ENCODE results near the gene GALNT14. TPM values are rescaled to one million over a fixed set of nuclear protein-coding genes. Genes with fewer than 3 reads are reported as not detected.

Gene GALNT14
- polyA plus RNA-seq, 2 donors = 17.2 to 23.5 TPM

DNA sequence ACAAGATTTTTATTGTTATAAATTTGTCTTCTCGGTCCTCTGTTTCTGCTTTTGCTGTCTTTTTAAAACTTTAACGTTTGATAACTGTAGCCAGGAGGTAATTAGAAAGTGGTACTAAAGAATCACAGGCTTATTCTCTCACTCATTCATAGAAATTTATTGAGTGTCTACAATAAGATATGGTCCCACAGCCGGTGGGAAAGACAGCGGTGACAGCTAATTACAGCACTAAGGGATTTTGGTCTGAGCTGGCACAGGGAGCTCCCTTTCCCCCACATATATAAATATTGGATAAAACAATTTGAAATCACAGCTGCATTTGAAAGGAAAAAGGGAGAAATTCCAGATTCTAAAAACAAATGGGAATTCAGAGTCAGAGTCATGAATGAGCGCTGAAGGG, 237.9 kb downstream of the GALNT14 start:
- Histone ChIP-seq H3K27ac (ENCODE audit: low read depth in 2 of 2, low read length in 1 of 2) (no peak overlapping the region), H3K27me3 (ENCODE audit: control insufficient read depth in 1 of 2, insufficient read depth in 2 of 2, low read length in 2 of 2) (no peaks in the 10 kb centered on the region), H3K4me1 (ENCODE audit: control insufficient read depth in 2 of 2, insufficient read depth in 2 of 2, low read length in 1 of 2) (no peaks in the 10 kb centered on the region), H3K4me3 (ENCODE audit: low read depth in 1 of 2, low read length in 2 of 2) (no peak overlapping the region), H3K9me3 (ENCODE audit: control insufficient read depth in 2 of 2, insufficient read depth in 1 of 2, low read depth in 1 of 2, low read length in 1 of 2) (peaks cover 0 to 8% of the 10 kb centered on the region in 2 donors), H3K36me3 (ENCODE audit: control insufficient read depth in 2 of 2, insufficient read depth in 2 of 2, low read length in 1 of 2) (peaks cover 0 to 2% of the 10 kb centered on the region in 2 donors)
- WGBS, 2 donors = 68 to 73% methylated on average over 5 of the region's 5 CpGs

DNA sequence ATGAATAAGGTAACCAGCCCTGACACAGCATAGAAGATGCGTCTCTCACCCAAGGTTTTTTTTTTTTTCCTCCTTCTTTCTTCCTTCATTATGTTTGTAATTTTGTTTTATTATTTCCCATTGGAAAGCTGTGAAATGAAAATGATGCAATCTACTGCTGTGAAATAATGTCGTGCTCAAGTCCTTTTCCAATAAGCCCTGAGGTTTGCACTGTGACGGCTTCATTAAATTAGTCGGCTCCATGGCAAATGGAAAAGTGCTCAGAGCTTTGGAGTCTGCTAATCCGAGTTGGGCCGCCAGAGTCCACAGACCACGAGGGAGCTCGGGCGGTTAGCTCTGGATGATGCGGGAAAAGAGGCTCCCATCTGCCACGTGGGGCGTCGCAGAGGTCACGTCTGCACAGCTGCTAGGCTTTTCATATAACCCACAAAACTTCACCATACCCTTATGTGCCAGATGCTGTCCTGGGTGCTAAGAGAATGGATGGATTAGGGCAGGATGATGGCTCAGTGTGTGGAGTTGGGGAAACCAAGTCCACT, 238.7 kb downstream of the GALNT14 start:
- WGBS, 2 donors = 88 to 91% methylated on average over 14 of the region's 14 CpGs
- Histone ChIP-seq H3K27me3 (ENCODE audit: control insufficient read depth in 1 of 2, insufficient read depth in 2 of 2, low read length in 2 of 2) (no peaks in the 10 kb centered on the region), H3K4me1 (ENCODE audit: control insufficient read depth in 2 of 2, insufficient read depth in 2 of 2, low read length in 1 of 2) (no peaks in the 10 kb centered on the region), H3K27ac (ENCODE audit: low read depth in 2 of 2, low read length in 1 of 2) (no peak overlapping the region), H3K9me3 (ENCODE audit: control insufficient read depth in 2 of 2, insufficient read depth in 1 of 2, low read depth in 1 of 2, low read length in 1 of 2) (peaks cover 0 to 8% of the 10 kb centered on the region in 2 donors), H3K4me3 (ENCODE audit: low read depth in 1 of 2, low read length in 2 of 2) (no peak overlapping the region), H3K36me3 (ENCODE audit: control insufficient read depth in 2 of 2, insufficient read depth in 2 of 2, low read length in 1 of 2) (peaks cover 0 to 2% of the 10 kb centered on the region in 2 donors)

GRCh38 chr2:30897539-30897938, 240.7 kb downstream of the GALNT14 start:
- Histone ChIP-seq H3K4me1 (ENCODE audit: control insufficient read depth in 2 of 2, insufficient read depth in 2 of 2, low read length in 1 of 2) (no peaks in the 10 kb centered on the region), H3K4me3 (ENCODE audit: low read depth in 1 of 2, low read length in 2 of 2) (no peak overlapping the region), H3K36me3 (ENCODE audit: control insufficient read depth in 2 of 2, insufficient read depth in 2 of 2, low read length in 1 of 2) (peaks cover 0 to 2% of the 10 kb centered on the region in 2 donors), H3K9me3 (ENCODE audit: control insufficient read depth in 2 of 2, insufficient read depth in 1 of 2, low read depth in 1 of 2, low read length in 1 of 2) (peaks cover 0 to 4% of the 10 kb centered on the region in 2 donors), H3K27ac (ENCODE audit: low read depth in 2 of 2, low read length in 1 of 2) (no peak overlapping the region), H3K27me3 (ENCODE audit: control insufficient read depth in 1 of 2, insufficient read depth in 2 of 2, low read length in 2 of 2) (no peaks in the 10 kb centered on the region)
- 92 to 94% methylated on average over 13 of the region's 13 CpGs for WGBS, 2 donors

DNA sequence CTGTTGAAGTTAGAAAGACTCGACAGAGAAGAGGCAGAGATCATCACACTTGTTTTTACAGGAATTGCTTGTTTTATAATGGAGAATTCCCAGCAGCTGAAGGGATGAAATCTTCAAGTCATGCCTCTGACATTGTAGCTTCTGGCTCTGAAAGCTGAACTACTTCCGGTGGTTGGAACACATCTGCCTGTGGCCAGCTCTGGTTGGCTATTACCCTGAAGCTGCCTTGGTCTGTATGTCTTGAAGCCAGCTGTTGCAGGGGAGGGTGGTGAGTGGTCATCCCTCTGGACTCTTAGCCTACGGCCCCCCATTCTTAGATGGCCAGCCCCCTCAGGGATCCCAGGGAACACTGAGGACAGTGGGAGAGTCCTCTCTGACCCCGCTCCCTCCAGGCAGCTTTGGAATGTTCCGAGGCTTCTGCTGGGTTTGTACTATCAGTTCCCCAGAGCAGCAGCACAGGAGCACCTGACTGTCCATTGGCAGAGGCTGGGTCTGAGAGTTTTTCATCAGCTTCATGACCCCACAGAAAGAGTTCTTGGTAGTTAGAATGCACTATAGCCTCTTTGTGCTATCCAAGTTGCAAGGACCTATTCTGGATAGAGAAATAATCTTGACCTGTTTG, 243.6 kb downstream of the GALNT14 start:
- 59 to 71% methylated on average over 5 of the region's 5 CpGs for WGBS, 2 donors
- peaks cover 0 to 4% of the 10 kb centered on the region in 2 donors for H3K9me3 ChIP-seq (ENCODE audit: control insufficient read depth in 2 of 2, insufficient read depth in 1 of 2, low read depth in 1 of 2, low read length in 1 of 2)
- H3K4me1 ChIP-seq (ENCODE audit: control insufficient read depth in 2 of 2, insufficient read depth in 2 of 2, low read length in 1 of 2) = no peaks in the 10 kb centered on the region
- no peak overlapping the region for H3K27ac ChIP-seq (ENCODE audit: low read depth in 2 of 2, low read length in 1 of 2)
- H3K27me3 ChIP-seq (ENCODE audit: control insufficient read depth in 1 of 2, insufficient read depth in 2 of 2, low read length in 2 of 2) = no peaks in the 10 kb centered on the region
- peaks cover 0 to 2% of the 10 kb centered on the region in 2 donors for H3K36me3 ChIP-seq (ENCODE audit: control insufficient read depth in 2 of 2, insufficient read depth in 2 of 2, low read length in 1 of 2)
- H3K4me3 ChIP-seq (ENCODE audit: low read depth in 1 of 2, low read length in 2 of 2) = no peak overlapping the region

DNA sequence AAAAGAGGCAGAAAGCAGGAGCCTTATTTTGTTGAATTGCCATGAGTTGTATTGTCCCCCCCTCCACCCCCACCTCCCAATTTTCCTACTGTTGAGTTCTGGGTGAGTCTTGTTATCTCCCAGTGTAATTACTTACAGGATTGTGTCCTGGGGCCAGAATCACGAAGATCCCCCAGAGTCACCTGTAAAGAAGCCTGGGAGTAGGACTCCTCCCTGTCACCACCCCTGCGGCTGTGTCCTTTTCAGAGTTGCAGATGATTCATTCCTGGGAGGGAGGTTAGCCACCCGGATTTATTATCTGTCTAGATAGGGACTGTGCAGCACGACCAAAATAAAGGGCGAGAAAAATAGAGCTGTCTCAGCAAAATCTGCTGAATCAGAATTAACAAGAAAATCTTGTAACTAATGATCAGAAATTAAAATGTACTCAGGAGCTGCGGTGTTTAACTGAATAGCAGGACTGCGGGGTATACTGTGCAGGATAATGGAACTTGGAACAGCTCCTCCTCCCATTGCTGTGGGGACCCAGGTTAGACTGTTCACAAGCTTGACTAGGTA, 249.3 kb downstream of the GALNT14 start:
- Histone ChIP-seq H3K27me3 (ENCODE audit: control insufficient read depth in 1 of 2, insufficient read depth in 2 of 2, low read length in 2 of 2) (no peaks in the 10 kb centered on the region), H3K27ac (ENCODE audit: low read depth in 2 of 2, low read length in 1 of 2) (no peak overlapping the region), H3K36me3 (ENCODE audit: control insufficient read depth in 2 of 2, insufficient read depth in 2 of 2, low read length in 1 of 2) (no peaks in the 10 kb centered on the region), H3K9me3 (ENCODE audit: control insufficient read depth in 2 of 2, insufficient read depth in 1 of 2, low read depth in 1 of 2, low read length in 1 of 2) (no peaks in the 10 kb centered on the region), H3K4me3 (ENCODE audit: low read depth in 1 of 2, low read length in 2 of 2) (no peak overlapping the region), H3K4me1 (ENCODE audit: control insufficient read depth in 2 of 2, insufficient read depth in 2 of 2, low read length in 1 of 2) (peaks cover 0 to 2% of the 10 kb centered on the region in 2 donors)
- 67 to 71% methylated on average over 7 of the region's 7 CpGs for WGBS, 2 donors

GRCh38 chr2:30886080-30886479, 252.2 kb downstream of the GALNT14 start:
- no peak overlapping the region for H3K27ac ChIP-seq (ENCODE audit: low read depth in 2 of 2, low read length in 1 of 2)
- WGBS, 2 donors = 65 to 75% methylated on average over 6 of the region's 6 CpGs
- no peaks in the 10 kb centered on the region for H3K27me3 ChIP-seq (ENCODE audit: control insufficient read depth in 1 of 2, insufficient read depth in 2 of 2, low read length in 2 of 2)
- H3K4me3 ChIP-seq (ENCODE audit: low read depth in 1 of 2, low read length in 2 of 2) = no peak overlapping the region
- peaks cover 0 to 2% of the 10 kb centered on the region in 2 donors for H3K4me1 ChIP-seq (ENCODE audit: control insufficient read depth in 2 of 2, insufficient read depth in 2 of 2, low read length in 1 of 2)
- no peaks in the 10 kb centered on the region for H3K36me3 ChIP-seq (ENCODE audit: control insufficient read depth in 2 of 2, insufficient read depth in 2 of 2, low read length in 1 of 2)
- H3K9me3 ChIP-seq (ENCODE audit: control insufficient read depth in 2 of 2, insufficient read depth in 1 of 2, low read depth in 1 of 2, low read length in 1 of 2) = no peaks in the 10 kb centered on the region

DNA sequence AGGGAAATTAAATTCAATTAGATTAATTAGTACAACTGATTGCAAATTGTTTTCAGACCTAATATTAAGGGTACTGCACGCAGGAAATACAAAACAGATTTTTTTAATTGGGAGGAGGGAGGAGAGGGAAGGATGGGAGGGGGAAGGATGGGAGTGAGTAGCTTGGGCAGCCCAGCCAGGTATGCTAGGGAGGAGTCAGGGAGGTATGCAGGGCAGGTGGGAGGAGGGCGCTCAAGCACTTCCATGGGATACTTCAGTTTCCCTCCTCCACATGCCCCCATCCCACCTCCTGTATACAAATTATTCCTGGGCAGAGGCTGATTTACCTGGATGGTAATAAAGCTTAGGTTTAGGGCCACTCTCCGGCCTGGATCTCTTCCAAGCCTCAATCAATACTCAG, 254.4 kb downstream of the GALNT14 start:
- Histone ChIP-seq H3K27ac (ENCODE audit: low read depth in 2 of 2, low read length in 1 of 2) (no peak overlapping the region), H3K4me3 (ENCODE audit: low read depth in 1 of 2, low read length in 2 of 2) (no peak overlapping the region), H3K4me1 (ENCODE audit: control insufficient read depth in 2 of 2, insufficient read depth in 2 of 2, low read length in 1 of 2) (peaks cover 0 to 2% of the 10 kb centered on the region in 2 donors), H3K36me3 (ENCODE audit: control insufficient read depth in 2 of 2, insufficient read depth in 2 of 2, low read length in 1 of 2) (no peaks in the 10 kb centered on the region), H3K27me3 (ENCODE audit: control insufficient read depth in 1 of 2, insufficient read depth in 2 of 2, low read length in 2 of 2) (no peaks in the 10 kb centered on the region), H3K9me3 (ENCODE audit: control insufficient read depth in 2 of 2, insufficient read depth in 1 of 2, low read depth in 1 of 2, low read length in 1 of 2) (no peaks in the 10 kb centered on the region)
- WGBS, 2 donors = 91 to 94% methylated on average over 3 of the region's 3 CpGs

GRCh38 chr2:30883184-30883583, 255.1 kb downstream of the GALNT14 start:
- H3K9me3 ChIP-seq (ENCODE audit: control insufficient read depth in 2 of 2, insufficient read depth in 1 of 2, low read depth in 1 of 2, low read length in 1 of 2) = no peaks in the 10 kb centered on the region
- no peak overlapping the region for H3K4me3 ChIP-seq (ENCODE audit: low read depth in 1 of 2, low read length in 2 of 2)
- WGBS, 2 donors = 91 to 94% methylated on average over 4 of the region's 4 CpGs
- no peaks in the 10 kb centered on the region for H3K36me3 ChIP-seq (ENCODE audit: control insufficient read depth in 2 of 2, insufficient read depth in 2 of 2, low read length in 1 of 2)
- no peak overlapping the region for H3K27ac ChIP-seq (ENCODE audit: low read depth in 2 of 2, low read length in 1 of 2)
- no peaks in the 10 kb centered on the region for H3K27me3 ChIP-seq (ENCODE audit: control insufficient read depth in 1 of 2, insufficient read depth in 2 of 2, low read length in 2 of 2)
- peaks cover 0 to 2% of the 10 kb centered on the region in 2 donors for H3K4me1 ChIP-seq (ENCODE audit: control insufficient read depth in 2 of 2, insufficient read depth in 2 of 2, low read length in 1 of 2)

GRCh38 chr2:30880516-30880915, 257.7 kb downstream of the GALNT14 start:
- Histone ChIP-seq H3K27me3 (ENCODE audit: control insufficient read depth in 1 of 2, insufficient read depth in 2 of 2, low read length in 2 of 2) (no peaks in the 10 kb centered on the region), H3K9me3 (ENCODE audit: control insufficient read depth in 2 of 2, insufficient read depth in 1 of 2, low read depth in 1 of 2, low read length in 1 of 2) (no peaks in the 10 kb centered on the region), H3K4me3 (ENCODE audit: low read depth in 1 of 2, low read length in 2 of 2) (no peak overlapping the region), H3K27ac (ENCODE audit: low read depth in 2 of 2, low read length in 1 of 2) (no peak overlapping the region), H3K4me1 (ENCODE audit: control insufficient read depth in 2 of 2, insufficient read depth in 2 of 2, low read length in 1 of 2) (no peaks in the 10 kb centered on the region), H3K36me3 (ENCODE audit: control insufficient read depth in 2 of 2, insufficient read depth in 2 of 2, low read length in 1 of 2) (no peaks in the 10 kb centered on the region)
- 82 to 83% methylated on average over 3 of the region's 3 CpGs for WGBS, 2 donors

DNA sequence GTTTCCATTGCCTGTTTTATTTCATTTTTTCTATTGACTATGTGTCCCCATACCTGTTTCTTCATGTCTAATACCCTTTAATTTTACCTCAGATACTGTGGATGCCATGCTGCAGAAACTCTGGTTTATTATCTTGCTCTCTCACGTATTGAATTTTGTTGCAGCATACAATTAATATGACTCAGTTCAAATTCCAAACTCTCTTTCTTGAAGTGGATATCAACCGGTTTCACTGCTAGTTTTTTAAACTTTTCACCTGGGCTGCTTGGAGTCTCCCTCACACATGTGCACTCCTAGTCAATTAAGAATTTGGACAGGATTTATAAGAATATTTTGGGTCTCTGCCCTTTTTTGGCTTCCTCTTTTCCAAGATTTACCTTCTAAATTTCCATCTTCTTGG, 260.4 kb downstream of the GALNT14 start:
- H3K27ac ChIP-seq (ENCODE audit: low read depth in 2 of 2, low read length in 1 of 2) = no peak overlapping the region
- 53 to 59% methylated on average over 2 of the region's 2 CpGs for WGBS, 2 donors
- H3K36me3 ChIP-seq (ENCODE audit: control insufficient read depth in 2 of 2, insufficient read depth in 2 of 2, low read length in 1 of 2) = no peaks in the 10 kb centered on the region
- no peaks in the 10 kb centered on the region for H3K27me3 ChIP-seq (ENCODE audit: control insufficient read depth in 1 of 2, insufficient read depth in 2 of 2, low read length in 2 of 2)
- no peaks in the 10 kb centered on the region for H3K4me1 ChIP-seq (ENCODE audit: control insufficient read depth in 2 of 2, insufficient read depth in 2 of 2, low read length in 1 of 2)
- H3K4me3 ChIP-seq (ENCODE audit: low read depth in 1 of 2, low read length in 2 of 2) = no peak overlapping the region
- H3K9me3 ChIP-seq (ENCODE audit: control insufficient read depth in 2 of 2, insufficient read depth in 1 of 2, low read depth in 1 of 2, low read length in 1 of 2) = no peaks in the 10 kb centered on the region
